GM18909 (cell line): ENCODE results near the gene ACE2.

ENCODE experiments used
- ATAC-seq: cut with Tn5 transposase; IDR thresholded peaks from one replicate; pipeline ENCODE4 v1.9.1; 2021; ENCODE audit warnings: mild to moderate bottlenecking; ENCODE audit not compliant: unreplicated experiment, poor library complexity

The ACE2 gene

DNA sequence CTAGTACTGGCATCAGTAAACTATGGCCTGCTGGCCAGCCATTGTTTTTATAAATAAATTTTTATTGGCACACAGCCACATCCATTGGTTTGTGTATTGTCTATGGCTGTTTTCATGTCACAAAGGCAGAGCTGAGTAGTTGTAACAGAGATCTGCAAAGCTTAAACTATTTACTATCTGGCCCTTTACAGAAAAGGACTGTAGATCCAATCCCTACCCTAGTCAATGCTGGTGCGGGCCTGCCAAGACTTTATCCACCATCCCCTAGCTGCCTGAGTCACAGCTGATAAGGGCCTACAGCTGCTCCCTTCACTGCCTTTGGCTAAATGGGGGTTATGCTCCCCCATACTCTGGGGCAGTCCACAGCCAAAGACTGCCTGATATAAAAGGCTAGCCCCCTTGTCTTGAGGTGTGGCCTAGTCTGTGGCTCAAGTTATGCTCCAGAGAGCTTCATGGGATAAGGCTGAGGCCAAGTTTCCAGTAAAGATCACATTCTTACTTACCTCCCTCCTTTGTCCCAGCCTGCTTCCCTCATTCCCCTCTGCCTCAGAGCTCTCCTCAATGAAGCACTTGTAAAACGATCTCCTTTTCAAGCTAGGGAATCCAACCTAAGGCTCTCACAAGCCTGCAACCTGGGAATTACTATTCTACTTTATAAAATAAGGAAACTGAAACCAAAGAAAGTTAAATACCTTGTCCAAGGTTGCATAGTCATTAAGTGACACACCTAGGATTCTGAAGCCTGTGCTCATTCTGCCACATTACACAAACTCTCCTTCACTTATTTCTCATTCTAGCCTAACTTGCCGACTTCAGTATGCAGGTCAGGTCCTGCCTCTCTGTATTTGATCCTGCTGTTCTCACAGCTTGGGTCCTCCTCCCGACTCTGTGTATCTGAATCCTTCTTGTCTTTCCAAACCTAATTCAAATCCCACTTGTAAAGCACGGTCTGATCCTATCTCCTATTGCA, 20.7 kb downstream of the ACE2 start:
- ATAC-seq = no peak

DNA sequence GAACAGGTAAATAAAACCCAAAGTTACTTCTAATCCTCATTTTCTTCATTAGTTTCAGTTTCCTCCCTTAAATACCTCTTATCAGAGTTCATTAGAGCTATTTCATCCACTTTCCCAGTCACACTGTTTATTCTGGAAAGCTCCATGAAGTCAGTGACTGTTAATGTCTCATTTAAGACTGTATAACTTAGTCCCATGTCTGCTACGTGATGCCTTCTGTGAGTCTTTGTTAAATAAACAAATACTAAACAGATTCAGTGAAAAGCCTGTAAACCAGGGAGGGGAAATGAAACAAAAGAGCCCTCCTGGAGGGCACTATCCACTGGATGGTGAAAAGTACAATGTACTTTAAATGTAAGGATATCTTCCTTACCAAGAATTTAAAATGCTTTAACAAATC, 24.7 kb downstream of the ACE2 start:
- ATAC-seq = no peak

DNA sequence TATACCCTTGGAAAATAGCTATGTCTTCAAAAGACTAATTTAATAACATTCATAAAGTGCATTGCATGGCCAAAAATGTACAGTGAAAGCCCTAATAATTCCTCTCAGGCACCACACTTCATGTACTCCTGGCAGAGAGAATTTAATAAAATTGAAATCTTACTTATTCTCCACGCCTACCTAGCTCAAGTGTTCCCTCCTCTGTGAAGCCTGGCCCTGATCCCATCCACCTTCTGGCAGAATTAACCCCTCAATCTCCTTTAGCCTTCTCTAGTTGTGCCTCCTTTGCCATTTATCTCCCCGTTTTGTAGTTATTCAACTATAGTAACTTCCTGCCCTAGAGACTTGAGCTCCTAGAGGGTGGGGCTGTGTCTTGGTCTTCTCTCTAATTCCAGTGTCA, 26.7 kb downstream of the ACE2 start:
- no peak for ATAC-seq

DNA sequence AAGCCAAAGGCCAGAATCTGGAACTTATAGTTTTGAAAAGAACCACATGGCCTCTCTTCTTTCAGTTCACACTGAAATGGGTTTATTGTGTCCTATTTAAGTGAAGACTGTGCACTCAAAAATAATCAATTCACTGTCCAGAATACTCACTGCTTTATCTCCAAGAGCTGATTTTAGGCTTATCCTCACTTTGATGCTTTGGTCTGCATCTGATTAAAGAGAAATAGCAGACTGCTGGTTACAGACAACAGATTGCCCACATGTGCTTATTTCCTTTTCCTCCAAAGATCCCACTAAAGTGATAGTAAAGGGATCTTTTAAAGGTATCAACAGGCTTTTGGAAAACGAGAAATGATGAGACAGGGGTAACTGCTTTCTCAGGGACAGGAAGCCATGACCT, 30.6 kb downstream of the ACE2 start:
- no peak for ATAC-seq

DNA sequence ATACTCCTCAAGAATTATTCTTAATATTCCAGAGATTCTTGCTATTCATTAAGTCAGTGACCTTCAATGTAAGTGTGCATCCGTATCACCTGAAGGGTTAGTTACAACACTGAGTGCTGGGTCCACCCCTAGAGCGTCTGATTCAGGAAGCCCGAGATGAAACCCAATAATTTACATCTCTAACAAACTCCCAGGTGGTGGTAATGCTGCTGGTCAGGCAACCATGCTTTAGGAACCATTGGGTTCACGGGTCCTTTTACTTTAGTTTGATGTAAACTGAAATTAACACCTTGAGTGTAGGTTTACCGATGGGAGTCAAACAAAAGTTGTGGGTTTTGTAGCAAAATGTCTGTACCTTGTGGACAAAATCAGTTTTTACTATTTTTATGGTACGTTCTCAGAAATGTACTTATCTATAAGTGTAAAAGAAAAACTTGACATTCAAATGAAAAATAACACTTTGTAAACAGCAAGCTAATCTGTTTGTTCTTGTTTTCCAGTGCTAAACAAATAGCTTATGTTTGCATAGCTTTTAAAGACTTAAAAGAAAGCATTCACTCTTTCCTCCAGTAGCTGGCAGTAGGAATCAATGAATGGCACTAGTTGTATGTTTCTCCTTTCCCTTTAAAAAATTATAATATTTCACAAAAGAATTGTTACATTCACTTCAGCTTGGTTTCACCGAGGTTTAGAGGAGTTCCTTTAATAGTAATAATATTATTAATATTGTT, 32.7 kb downstream of the ACE2 start:
- ATAC-seq = no peak

DNA sequence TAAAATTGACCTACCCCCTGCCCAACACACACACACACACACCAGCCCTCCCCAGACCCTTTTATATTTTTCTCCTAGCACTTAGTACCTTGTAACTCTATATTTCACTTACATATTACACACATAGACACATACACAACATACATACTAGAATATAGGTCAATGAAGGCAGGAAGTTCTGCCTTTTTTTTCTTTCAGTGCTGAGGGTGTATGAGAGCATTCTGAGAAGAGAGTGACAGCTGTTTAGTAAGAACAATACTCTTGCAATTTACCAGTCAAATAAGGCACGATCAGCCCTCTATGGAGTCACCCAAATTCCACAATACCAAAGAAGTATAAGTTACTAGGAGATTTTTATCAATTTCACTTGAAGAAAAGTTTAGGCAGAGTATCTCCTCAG, 33.5 kb downstream of the ACE2 start:
- ATAC-seq = no peak

DNA sequence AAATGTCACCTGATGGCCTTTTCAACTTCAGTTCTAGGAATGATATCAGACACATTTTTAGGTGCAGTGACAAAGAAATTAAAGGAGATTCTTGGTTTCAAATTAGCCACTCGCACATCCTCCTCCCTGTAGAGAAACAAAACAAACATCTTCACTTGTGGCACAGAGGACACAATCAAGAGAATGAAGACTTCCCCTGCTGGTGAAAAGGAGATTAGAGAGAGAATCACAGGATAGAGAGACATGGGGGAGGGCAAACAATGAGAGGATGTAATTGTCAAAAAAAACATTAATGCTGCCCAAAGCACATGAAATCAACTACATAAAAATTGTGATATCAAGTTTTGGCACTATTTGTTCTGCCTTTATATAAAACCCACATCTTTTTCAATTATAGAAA, 34.5 kb downstream of the ACE2 start:
- no peak for ATAC-seq

DNA sequence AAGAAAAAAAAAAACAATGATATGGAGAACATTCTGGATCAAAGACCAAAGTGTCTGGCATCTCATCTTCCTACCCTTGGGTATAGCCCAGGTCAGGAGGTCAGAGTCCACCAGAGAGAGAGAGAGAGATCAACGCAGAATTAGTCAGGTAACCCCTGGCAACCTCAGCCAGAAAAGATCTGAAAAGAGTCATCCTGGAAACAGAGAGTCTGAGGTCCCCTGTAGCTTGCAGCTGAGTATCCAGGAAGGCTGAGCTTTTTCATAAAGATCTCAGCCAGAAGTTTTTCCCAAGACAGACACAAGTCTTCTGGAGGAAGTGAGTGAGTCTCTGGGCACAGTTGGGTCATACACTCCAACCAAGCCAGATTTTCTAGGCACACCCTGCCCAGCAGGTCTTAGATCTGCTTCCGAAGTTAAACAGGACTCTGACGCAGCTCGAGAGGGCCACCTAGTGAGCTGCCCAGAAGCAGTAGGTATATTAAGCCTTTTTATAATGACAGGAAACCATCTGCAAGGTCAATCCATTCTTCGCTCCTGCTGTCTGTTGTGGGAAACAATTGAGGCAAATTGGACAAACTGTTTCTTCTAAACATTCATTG, 35.7 kb downstream of the ACE2 start:
- ATAC-seq = no peak

DNA sequence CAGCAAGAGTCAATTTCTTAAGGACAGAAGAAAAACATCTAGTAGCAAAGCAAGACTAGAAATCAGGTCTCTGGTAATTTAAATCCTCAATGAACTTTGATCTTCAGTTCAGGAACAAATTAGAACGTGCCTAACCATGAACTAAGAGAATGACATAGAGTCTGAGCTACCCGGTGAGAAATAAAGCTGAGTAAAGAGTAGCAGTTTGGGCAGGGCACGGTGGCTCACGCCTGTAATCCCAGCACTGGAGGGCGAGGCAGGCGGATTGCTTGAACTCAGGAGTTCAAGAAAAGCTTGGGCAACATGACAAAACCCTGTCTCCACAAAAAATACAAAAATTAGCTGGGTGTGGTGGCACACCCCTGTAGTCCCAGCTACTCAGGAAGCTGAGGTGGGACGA, 37.7 kb downstream of the ACE2 start:
- ATAC-seq = no peak

DNA sequence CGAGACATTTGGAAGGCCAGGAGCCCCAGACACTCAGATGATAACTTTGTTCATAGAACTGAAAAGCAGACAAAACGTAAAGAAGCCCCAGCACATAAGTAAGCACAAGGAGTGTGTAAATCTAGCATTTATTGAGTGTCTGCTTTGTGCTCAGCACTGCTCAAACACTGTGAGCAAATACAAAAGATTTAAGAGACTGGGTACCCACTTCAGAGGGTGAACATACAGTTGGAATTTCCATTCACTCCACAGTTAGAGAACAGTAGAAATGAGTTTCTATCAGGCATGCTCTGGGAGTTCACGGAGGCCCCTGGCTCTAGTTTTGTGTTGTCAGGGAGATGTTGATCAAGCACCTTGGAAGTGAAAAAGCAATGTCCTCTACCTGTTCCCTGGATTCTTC, 39.8 kb downstream of the ACE2 start:
- no peak for ATAC-seq

DNA sequence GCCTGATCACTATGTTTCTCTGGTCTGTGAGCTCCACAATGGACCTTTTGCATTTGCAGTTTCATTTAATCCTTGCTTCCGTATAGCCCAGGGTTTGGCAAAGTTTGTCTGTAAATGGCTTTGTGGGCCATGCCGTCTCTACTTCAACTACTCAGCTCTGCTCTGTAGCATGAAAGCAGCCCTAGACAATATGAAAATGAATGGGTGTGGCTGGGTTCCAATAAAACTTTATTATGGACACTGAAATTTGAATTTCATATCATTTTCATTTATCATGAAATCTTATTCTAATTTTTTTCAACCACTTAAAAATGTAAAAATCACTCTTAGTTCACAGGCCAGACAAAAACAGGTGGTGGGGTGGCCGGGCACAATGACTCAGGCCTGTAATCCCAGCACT, 41.5 kb downstream of the ACE2 start:
- ATAC-seq = no peak

DNA sequence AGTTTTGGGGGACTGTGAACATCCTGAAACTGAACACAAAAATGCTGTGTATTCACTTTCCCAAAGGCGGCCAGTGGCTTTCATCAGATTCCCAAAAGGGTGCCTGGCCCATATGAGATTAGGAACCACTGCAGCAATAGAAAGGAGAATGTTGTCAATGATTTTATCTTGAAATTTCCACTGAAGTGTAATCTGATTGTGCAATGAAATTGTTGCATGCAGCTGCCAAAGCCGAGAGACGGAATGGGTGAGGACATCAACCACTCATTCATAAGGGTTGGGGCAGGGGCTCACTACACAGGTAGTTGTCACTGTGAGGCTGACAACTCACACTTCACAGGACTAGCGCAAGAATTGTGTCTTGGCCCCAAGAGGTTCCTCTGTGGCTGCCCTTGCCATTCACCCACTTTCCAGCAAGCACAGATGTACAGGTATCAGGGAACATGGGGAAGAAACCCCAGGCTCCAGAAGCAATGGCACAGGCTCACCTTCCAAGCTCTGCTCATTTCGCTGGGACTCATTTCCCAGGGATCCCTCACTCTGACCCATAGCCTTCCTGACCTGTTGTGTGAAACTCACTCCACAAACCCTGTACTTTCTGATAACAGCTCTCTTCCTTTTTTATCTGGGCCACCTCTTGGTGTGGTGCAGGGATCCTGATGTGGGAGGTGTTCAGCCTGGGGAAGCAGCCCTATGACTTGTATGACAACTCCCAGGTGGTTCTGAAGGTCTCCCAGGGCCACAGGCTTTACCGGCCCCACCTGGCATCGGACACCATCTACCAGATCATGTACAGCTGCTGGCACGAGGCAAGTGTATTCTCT, 51.4 kb downstream of the ACE2 start:
- no peak for ATAC-seq

DNA sequence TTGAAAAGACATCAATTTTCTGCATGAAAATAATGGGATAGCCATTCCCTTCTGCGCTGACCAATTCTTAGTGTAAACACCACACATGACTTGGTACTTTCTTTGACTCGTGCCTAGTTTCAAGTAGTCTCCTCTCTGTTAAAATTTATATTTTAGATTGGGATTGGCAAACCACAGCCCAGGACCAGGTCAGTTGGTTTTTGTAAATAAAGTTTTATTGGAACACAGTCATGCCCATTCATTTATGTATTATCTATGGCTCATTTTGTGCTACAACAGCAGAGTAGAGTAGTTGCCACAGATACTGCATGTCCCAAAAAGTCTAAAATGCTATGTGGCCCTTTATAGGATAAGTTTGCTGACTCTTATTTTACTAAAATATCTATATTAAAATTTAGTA, 53.4 kb downstream of the ACE2 start:
- ATAC-seq = no peak

DNA sequence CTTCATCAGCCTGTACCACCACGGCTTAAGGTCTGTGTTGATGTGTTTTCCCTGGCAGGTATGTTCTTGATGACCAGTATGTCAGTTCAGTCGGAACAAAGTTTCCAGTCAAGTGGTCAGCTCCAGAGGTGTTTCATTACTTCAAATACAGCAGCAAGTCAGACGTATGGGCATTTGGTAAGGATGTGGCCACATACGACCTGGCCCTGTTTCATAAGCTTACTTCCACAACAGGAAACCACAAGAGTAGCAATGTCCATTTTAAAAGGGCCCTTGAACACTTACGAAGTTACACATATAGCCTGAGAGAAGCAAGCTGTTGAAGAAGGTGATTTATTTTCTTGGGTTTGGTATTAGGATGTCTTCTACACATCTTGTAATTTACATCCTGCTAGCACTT, 54.0 kb downstream of the ACE2 start:
- no peak for ATAC-seq

DNA sequence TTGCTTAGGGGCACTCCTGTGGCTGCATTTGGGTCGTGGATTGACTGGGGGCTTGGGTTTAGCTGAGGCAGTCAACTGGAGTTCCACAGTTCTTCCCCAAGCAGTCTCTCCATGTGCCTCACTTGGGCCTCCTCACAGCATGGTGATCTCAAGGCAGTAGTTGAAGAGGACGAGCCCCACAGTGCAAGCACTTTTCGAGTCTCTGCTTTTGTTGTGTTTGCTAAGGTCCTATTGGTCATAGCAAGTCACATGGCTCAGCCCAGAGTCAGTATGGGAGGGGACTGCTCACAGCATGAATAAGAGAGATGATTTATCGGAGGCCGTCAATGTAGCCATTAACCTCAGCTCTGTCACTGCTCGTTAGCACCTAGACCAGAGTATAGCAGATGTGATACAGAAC, 70.4 kb downstream of the ACE2 start:
- ATAC-seq = no peak

DNA sequence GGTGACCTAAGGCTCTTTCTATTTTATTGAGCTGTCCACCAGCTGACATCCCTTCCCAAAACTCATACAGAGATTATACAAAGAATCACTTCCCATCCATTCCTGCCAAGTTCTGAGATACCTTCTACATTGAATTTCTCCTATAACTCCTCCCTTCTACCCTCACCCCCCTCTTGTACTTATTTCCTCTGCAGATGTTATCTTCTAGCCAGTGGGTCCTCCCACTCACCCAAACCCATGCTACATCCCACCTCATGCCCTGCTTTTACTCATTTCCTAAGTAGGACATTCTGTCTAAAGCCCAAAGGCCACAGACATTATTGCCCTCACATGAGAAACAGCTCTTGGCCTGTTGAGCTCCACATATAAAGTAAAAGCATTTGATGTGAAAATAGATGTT, 71.6 kb downstream of the ACE2 start:
- ATAC-seq = no peak

DNA sequence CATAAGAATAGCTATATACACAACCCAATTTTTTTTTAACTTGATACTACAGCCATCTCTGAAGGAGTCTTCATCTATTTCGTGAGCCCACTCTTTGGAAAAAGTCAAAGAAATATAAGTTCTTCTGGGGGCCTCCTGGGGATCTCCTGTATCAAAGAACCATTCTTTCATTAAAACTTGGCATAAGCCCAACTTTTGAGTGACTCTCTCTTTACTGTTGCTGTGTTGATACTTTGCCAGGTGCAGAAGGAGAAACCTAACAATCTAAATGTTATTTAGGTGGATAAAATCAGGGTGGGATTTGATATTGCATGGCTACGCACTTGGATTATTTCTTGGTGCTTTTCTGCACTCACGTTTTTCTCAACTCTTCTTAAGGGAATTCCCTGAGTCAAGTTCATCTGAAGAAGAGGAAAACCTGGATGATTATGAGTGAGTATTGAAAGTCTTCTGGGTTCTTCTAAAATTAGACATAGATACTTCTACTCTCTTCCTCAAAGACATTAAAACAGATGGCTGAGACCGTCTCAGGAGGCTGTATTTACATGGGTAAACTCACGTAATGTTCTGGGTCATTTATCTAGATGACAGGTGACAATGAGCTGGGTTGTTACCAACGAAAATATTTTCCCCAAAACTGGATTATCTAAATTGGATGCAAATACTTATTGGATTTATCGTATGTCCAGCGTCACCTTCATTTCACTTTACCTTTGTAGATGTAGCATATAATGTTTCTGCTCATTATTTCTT, 74.9 kb downstream of the ACE2 start:
- no peak for ATAC-seq

DNA sequence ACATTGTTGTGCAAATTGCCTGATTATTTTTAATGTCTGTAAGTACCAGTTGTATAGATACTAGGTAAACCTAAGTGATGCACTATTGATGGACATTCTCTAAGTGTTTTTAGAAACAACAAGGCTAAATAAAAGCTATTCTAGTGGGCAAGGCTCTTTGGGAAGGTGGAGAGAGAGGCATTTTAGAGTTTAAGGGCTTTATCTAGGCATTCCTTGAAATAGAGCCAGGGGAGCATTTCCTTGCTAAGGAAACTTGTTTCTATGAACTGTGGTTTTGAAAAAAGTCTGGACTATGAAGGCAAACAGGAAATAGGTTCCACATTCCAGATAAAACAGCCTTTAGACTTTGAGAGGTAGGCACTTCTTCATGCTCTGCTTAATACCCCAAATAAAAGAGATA, 76.3 kb downstream of the ACE2 start:
- ATAC-seq = no peak

DNA sequence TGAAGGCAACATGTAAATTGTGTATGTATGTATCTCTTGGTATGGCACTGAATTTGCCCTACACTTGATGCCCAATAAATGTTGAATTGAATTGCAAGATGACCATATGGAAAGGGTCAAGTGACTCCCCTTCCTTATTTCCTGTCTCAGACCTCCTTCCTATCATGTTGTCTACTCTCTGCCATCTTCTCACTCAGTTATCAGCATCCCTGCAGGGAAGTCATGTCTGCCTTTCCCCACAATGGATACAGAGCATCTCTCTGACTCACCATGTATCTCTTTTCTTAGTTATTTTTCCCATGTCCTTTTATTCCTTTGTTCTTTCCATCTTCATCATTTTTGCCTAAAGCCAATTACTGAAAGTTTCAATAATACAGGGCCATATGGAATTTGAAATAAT, 77.7 kb downstream of the ACE2 start:
- ATAC-seq = no peak

DNA sequence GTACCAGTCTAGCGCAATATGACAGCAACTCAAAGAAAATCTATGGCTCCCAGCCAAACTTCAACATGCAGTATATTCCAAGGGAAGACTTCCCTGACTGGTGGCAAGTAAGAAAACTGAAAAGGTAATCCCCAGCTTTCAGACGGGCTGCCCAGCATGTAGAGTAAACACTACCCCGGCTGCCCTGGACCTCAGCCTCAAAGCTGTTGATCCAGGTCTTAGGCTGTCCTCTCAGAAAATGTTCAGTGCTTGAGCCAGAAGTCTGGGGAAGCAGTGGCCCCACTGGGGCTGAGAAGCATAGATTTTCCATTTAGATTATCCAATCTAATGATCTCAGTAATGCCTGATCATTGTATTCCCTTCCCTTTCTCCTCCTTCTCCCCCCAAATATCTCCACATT, 78.3 kb downstream of the ACE2 start:
- no peak for ATAC-seq
